GM18520 (cell line): ENCODE measurements around the gene ATAD2B.

Experiments used
- ATAC-seq: cut with Tn5 transposase; IDR thresholded peaks from one replicate; pipeline ENCODE4 v1.9.1; 2021; ENCODE audit not compliant: unreplicated experiment

Gene ATAD2B

DNA sequence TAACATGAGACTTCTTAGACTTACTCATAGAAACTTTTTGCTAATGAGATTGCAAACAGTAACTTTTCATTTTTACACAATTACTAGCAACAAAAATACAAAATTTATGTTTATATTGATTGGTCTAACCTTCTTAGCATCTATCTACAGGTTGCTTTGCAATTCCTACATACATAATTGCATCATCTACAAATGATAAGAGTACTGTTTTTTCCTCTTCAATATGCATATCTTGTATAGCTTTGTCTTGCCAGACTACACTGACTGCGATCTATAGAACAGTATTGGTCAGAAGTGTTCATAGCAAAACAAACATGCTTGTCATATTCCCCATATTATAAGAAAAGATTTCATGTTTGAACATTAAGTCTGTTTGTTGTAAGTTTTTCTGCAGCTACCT, 87.9 kb downstream of the ATAD2B start:
- no peak for ATAC-seq

DNA sequence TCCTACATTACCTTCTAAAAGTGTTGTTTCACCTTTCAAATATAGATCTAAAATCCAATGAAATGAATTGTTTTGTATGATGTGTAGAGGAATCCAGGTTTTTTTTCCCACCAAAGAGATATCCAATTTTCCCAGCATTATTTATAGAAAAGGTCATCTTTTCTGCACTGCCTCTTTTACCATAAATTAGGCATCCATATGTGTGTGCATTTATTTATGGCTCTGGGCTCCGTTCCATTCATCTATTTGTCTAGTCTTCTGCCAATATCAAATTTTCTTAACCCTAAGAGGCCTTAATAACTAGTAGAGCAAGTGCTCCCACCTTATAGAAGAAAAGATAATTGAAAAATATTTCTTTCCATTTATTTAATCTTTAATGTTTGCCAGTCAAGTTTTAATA, 88.3 kb downstream of the ATAD2B start:
- ATAC-seq = no peak

DNA sequence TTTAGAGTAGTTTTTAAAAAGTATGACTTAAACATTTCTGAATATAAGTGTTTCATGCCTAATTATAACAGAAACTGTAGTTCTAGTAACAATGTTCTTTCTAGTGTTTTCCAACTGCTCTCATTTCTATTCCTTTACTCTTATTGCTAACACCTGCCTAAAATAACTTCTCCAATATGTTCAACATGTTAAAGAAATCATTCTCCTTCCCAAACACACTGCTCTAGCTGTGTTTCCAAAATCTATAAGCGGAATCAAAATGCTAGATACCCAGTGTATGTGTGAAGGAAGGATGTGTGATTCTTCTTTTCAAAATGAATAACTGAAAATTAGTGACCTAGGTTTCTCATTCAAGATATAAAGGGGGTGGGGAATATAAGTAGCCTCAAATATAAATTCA, 89.1 kb downstream of the ATAD2B start:
- ATAC-seq = no peak

DNA sequence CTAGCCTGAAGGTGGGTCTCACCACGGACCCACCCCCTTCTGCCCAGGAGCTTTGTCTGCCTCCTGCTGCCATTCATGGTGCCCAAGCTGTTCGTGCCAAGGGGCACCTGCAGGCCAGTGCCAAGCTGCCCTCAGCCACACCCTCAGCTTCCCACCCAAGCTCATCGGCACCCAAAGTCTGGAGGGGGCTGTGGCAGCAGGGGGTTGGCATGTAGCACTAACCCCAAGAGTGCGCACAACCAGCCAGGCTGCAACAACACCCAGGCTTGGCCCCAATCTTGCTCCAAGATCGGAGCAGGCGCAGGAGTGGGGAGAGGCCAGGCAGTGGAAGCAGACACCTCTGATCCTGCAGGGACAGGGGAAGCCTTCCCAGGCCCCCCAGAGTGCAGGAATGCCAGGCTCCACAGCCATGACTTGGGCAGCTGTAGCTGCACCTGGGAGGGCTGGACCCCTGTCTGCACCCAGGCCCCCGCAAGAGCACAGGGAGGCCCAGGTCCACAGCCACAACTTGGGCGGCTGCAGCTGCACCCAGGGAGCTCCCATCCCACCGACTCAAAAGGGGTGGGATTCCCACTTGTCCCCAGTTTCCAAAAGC, 89.9 kb downstream of the ATAD2B start:
- no peak for ATAC-seq

DNA sequence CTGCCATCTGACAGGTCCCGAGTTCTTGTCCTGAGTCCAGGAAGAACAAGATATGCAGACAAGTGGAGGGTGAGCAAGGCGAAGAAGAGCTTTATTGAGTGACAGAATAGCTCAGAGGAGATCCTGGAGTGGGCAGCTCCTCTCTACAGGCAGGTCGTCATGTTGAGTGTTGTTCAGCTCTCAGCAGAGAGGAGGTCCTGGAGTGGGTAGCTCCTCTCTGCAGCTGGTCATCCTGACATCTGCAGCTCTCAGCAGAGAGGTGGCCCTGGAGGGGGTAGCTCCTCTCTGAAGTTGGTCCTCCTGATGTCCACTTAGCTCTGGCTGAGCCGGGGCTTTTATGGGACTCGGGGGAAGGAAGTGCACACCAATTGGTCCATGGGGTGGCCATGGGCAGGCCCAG, 90.4 kb downstream of the ATAD2B start:
- no peak for ATAC-seq

DNA sequence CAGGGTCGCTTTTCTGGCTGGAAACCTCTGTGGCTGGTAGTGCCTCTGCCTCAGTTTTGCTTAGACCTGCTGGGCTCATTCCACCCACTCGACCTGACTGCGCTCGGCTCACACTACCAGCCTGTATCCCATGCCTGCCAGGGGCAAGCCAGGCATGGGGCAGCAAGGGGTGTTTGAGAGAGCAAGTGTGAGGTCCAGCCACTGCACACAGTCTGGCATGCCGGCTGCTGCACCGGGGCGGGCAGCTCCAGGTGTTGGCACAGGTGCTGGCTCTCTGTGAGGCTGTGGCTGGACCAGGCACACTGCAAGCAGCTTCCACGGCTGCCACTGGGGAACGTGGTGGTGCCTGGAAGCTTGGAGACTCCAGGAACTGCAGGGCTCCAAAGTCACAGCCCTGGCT, 90.9 kb downstream of the ATAD2B start:
- no peak for ATAC-seq

DNA sequence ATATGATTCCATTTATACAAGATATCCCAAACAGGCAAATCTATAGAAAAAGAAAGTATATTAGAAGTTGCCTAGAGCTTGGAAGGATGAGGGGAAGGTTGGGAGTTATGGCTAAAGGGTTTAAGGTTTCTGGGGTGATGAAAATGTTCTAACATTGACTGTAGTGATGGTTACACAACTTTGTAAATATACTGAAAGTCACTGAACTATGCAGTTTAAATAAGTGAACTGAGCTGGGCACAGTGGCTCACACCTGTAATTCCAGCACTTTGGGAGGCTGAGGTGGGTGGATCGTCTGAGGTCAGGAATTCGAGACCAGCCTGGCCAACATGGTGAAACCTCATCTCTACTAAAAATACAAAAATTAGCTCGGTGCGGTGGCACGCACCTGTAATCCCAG, 91.5 kb downstream of the ATAD2B start:
- no peak for ATAC-seq

DNA sequence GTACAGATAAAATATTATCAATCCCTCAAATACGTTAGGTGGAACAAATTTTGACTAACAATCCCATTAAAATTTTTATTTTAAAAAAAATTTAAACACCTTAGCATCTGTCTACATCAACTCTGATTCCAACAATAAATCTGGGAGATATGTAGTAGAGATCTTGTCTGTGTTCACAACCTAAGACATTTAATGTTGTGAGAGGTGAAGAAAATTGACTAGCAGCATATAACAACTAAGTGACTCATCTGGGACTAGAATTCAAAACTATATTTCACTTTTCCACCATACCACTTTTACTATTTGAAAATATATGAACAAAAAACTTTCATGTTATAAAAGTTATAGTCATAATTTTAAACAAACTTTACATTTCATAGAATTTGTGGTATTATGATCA, 97.9 kb downstream of the ATAD2B start:
- no peak for ATAC-seq

DNA sequence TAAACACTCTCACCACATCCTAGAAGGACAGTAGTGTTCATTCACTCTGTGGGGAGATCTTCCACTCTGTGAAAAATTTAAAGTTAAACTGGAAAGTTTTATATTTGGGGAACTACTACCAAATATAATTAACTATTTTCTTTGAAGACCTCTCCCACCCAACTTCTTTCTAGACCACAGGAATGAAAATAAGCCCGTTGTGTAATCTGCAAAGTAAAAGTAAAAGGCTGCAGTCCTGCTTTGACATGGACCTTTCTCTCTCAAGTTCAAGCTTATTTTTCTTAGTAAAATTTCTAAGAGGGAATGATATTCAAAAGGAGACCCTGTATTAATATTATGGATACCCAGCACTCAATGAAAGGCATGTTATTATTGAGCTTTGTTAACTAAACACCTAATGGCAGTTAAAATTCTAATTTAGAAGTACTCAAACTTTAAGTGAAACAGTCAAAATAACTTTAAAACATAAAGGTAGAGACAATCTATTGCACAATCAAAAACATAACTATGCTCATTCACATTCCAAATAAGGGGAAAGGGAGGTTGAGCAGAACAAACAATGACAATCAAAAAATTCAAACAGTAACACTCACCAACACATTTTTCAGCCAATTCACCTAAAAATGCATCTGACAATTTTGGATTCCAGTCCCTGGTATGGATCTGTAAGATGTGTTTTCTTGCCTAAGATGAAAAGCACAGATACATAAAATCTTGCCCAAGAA, 98.5 kb downstream of the ATAD2B start:
- no peak for ATAC-seq

DNA sequence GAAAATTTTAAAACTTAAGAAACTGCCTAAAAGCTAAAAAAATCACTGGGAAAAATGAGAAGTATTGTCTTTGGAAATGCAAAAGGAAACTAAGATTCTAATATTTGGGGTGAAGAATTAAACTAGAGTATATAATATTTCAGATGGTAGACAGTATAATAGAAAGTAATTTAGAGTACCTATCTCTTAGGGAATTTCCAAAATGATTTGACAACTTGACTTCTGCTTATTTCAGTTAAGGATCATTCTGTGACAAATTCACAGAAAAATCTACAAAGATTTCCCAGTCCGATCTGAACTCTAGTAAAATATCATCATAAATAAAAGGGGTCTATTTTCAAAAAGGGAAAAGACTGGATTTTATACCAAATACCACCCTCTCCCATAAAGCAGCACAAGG, 99.6 kb downstream of the ATAD2B start:
- ATAC-seq = no peak

DNA sequence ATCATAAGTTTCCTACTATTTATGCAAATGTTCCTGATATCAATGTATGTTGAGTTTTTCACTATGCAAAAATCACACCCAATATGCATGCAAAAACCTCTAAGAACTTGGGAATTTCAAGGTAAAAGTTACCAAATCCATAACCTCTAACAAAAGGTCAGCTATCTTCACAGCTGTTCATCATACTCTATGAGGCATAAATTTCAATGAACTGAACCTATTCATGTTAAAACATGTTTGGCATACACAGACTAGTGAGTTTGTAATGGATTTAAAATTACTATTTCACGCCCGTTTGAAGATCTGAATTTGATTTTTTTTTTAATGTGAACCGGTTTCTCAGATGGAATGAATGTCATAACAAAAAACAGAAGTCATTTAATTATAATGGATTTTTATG, 100.2 kb downstream of the ATAD2B start:
- no peak for ATAC-seq

DNA sequence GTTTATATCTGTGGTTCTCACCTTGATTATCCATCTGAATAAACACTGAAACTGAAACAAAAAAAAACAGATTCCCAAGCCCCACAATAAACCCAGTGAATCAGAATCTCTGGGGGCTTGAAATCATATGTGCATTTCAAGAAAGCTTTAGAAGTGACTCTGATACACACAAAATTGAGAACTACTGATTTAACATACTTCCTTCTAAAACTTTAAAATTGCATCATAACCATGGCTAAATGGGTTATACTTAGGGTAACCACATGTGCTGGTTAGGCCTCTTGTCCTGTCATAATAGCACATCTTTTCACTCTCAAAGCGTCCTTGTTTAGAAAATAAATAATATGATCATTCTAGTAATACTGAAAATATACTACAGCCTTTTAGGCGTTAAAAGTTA, 100.9 kb downstream of the ATAD2B start:
- ATAC-seq = no peak

DNA sequence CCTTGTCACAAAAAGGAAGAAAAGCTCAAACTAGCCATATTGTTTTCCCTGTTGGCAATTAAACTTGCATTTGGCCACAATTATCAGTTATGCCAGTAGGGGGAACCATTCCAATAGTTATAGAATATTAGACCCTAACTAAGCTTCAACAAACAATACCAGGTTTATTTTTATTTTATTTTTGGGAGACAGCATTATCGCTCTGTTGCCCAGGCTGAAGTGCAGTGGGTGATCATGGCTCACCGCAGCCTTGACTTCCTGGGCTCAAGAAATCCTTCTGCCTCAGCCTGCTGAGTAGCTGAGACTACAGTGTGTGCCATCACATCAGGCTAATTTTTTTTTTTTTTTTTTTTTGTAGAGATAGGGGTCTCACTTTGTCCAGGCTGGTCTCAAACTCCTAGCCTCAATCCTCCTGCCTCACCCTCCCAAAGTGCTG, 102.1 kb downstream of the ATAD2B start:
- no peak for ATAC-seq

DNA sequence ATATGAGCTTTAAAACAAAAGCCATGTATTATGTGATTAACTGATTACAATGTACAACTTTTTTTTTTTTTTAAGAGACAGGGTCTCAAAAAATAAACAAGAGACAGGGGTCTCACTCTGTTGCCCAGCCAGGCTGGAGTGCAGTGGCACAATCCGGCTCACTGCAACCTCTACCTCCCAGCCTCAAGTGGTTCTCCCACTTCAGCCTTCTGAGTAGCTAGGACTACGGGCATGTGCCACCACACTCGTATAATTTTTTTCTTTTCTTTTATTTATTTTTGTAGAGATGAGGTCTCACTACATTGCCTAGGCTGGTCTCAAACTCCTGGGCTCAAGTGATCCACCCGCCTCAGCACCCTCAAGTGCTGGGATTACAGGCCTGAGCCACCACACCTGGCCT, 103.1 kb downstream of the ATAD2B start:
- no peak for ATAC-seq

DNA sequence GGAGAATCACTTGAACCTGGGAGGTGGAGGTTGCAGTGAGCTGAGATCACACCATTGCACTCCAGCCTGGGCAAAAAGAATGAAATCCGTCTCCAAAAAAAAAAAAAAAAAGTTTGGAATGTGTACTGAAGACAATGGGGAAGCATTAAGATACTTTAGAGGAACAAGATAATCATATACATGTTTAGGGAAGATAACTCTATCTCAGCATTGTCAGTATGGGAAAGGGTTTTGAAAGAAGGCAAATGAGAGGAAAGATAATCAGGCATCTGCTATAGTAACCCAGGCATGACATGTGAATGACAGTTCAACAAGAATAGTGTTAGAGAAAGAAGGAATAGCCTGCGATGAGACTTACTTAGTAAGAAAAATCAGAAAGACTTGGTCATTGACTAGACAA, 112.0 kb downstream of the ATAD2B start:
- no peak for ATAC-seq

DNA sequence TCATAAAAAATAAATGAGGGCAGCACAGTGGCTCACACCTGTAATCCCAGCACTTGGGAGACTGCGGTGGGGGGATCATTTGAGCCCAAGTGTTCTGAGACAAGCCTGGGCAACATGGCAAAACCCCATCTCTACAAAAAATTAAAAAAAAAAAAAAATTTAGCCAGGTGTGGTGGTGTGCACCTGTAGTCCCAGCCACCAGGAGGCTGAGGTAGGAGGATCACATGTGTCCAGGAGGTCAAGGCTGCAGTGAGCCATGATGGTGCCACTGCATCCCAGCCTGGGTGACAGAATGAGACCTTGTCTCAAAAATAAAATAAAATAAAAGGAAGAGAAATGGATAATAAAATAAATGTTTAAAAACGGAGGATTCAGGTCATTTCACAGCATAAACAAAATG, 113.5 kb downstream of the ATAD2B start:
- no peak for ATAC-seq

DNA sequence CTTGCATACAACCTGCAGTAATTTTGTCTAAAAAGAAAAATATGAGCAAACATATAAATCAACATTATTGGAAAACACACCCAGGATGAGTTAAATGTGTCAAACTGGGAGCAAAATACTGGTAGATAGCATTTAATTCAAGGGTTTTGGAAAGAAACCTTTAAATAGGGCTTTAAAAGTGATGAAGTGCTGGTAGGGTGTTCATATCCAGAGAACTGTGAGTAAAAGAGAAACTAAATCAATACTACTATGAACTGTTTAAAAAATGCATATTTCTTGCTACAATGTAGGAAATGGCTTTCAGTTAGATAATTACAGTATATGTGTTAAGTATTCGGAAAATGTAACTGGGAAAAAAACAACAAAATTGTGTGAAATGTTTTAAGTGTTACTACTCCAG, 117.8 kb downstream of the ATAD2B start:
- ATAC-seq = no peak

DNA sequence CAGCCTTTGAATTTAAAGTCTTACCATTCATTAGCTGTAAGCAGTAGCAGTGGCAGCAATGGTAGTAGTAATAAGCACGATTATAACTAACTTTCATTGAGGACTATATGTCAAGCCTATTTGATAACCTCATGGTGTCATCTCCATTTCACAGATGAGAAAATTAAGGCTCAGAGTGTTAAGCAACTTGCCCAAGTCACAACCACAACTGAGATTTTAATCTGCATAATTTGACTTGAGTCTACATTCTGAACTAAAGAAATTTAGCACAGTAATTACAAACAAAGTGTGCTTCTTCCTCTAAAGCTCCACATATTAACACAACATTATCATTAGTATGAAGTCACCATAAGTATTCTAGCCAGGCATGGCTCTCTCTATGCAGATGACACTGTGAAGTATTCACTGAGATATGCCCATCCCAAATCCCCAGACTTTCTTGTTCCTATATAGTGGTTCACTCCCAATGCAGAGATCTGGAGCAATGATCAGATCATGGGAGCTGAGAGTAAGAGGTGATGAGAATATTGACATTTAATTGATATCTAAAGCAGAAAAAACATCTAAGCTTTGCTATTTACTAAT, 120.2 kb downstream of the ATAD2B start:
- ATAC-seq = no peak

DNA sequence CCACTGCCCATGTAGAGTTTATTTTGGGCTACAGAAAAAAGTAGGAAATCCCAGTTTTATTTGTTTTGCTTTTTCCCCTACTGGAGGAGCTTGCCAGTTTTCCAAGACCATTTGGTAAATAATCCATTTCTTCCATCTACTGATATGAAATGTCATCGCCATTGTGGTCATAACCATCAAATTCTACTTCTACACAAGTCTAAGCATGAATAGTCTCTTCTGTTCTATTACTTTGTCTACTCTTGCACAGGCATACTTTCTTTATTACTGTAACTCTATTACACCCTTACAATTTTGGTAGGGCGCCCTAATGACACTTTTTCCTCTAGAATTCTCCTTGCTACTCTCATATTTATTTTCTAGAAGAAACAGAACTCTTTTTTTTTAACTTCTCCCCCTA, 120.7 kb downstream of the ATAD2B start:
- no peak for ATAC-seq

DNA sequence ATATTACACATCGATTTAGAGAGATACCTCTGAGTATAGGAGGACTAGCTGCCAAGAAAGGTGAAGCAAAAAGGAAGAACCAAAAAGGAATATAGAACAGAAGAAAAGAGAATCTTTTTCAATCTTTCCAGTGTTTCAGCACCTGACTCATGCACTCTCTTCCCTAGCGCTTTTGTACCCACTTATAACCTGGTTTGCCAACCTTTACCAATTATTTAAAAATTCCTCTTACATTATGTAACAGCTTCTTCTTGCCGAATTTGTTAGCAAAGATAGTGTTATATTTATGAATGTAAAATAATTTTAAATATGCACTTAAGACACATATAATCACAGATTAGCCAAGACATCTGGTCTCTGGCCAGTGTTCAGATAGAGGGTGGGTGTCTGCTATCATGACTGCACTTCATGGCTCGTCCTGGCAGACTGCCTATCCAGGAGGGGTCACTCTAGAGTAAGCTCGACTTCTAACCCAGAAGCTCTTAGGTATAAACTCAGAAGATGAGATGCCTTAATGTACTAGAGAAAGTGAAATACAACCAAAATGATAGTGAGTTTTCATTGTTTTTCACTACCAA, 122.9 kb downstream of the ATAD2B start:
- no peak for ATAC-seq

DNA sequence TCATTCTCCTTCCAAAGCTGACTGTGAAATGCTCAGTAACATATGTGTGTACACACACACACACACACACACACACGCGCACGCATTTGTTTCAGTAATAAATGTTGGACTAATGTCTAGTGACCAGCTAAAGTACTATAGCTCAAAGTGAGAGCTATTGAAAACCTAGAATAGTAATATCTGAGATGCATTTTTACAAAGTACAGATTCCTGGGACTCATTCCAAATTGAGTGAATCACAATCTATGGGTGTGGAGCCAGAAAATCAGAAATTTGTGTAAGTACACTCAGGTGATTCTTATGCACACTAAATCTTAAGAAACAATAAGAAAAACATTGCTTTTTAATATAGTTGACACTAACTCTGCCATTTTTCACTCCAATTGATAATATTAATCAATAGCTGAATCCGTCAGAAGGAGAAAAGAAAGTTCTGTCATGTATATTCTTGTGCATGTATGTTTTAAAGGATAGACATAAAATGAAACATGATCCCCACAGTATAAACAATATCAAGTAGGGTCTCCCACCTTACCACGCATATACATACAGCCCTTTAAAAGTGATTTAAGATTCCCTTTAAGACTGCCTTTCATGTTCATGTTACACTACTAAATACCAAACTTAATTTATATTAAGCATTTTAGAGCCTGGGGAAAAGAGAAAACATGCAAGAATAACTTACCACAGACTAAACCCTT, 123.5 kb downstream of the ATAD2B start:
- no peak for ATAC-seq

DNA sequence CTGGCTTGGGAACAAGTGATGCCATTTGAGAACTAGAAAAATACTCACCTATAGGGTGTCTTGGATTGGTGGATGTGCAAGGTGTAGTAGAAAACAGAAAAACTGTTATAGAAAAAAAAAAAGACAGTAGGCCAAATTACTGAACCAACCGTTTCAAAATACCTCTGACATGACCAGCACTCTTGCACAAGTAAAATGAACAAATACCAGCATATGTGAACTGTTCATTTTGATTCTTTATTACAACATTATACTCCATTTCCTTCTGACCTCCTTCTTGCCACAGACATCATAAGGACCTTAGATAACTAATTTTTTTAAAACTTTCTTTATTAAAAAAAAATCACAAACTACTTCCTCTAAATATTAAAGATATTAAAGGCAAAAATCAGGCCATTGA, 125.5 kb downstream of the ATAD2B start:
- no peak for ATAC-seq
